H1 (cell line): ENCODE measurements around the gene RNASEH2A. TPM values are rescaled to one million over a fixed set of nuclear protein-coding genes. Genes with fewer than 3 reads are reported as not detected.

Source experiments
- CTCF ChIA-PET: fragments of 300-600 bp; sonication (Branson Sonifier 250); formaldehyde crosslinking; loops from one replicate; lab custom pipeline; 2021; ENCODE audit not compliant: partially characterized antibody; lab: Charles Lee
- POLR2A ChIA-PET: fragments of 300-600 bp; sonication (Branson Sonifier 250); formaldehyde crosslinking; loops from one replicate; lab custom pipeline; 2021; ENCODE audit warnings: inconsistent platforms; ENCODE audit not compliant: partially characterized antibody; lab: Charles Lee
- DNase-seq, 2 experiments: peaks; one replicate each; pipeline versions ENCODE4 v3.0.0 to v3.0.0-alpha.2; 2010 to 2022; ENCODE audit warnings: low spot score in 2 of 2, low read depth in 1 of 2, mixed read lengths in 1 of 2
- FAIRE-seq: peaks from 2 replicates; lab custom pipeline; 2011; peaks lifted over from hg19 to GRCh38; lab: Jason Lieb, UNC
- H2AFZ ChIP-seq: 2 replicates; pipeline ENCODE4 v1.8.1; 2012; ENCODE audit warnings: low read length, inconsistent platforms
- H2AK5ac ChIP-seq: 2 replicates; pipeline ENCODE4 v1.6.1; 2013; ENCODE audit warnings: low read depth, low read length
- H2BK120ac ChIP-seq: replicated peaks from 2 replicates; pipeline ENCODE3; 2013; ENCODE audit warnings: low read depth, low read length, inconsistent platforms
- H2BK12ac ChIP-seq: 2 replicates; pipeline ENCODE4 v1.6.1; 2013; ENCODE audit warnings: low read depth, low read length
- H2BK15ac ChIP-seq: 2 replicates; pipeline ENCODE4 v1.6.1; 2013; ENCODE audit warnings: low read length
- H2BK20ac ChIP-seq: 2 replicates; pipeline ENCODE4 v1.6.1; 2013; ENCODE audit warnings: low read length
- H2BK5ac ChIP-seq: 2 replicates; pipeline ENCODE4 v1.6.1; 2013; ENCODE audit warnings: low read depth, low read length
- H3K14ac ChIP-seq: 2 replicates; pipeline ENCODE4 v1.6.1; 2013; ENCODE audit warnings: inconsistent platforms; ENCODE audit not compliant: insufficient read length
- H3K18ac ChIP-seq: 2 replicates; pipeline ENCODE4 v1.6.1; 2013; ENCODE audit warnings: low read length; ENCODE audit errors: extremely low read depth
- H3K23ac ChIP-seq: 2 replicates; pipeline ENCODE4 v1.6.1; 2013; ENCODE audit warnings: inconsistent platforms; ENCODE audit not compliant: insufficient read length
- H3K23me2 ChIP-seq: 2 replicates; pipeline ENCODE4 v1.6.1; 2013; ENCODE audit warnings: low read depth, low read length
- H3K27ac ChIP-seq: 2 replicates; pipeline ENCODE4 v1.6.1; 2011; ENCODE audit warnings: low read depth, low read length, inconsistent platforms
- H3K27me3 ChIP-seq, 4 experiments: replicated peaks in 1 of 4; 1 replicate in 1 of 4; 2 replicates in 3 of 4; pipeline versions ENCODE4 v1.6.1 to v1.8.1; 2011 to 2013; ENCODE audit warnings: low read length in 3 of 4, mild to moderate bottlenecking in 3 of 4, inconsistent platforms in 2 of 4, mixed read lengths in 2 of 4, moderate library complexity in 1 of 4; ENCODE audit not compliant: control insufficient read depth in 3 of 4, insufficient read depth in 3 of 4; ENCODE audit errors: extremely low read depth in 1 of 4
- H3K36me3 ChIP-seq, 4 experiments: 2 replicates each; pipeline versions ENCODE4 v1.6.1 to v1.8.1; 2011 to 2013; ENCODE audit warnings: mild to moderate bottlenecking in 4 of 4, low read length in 3 of 4, moderate library complexity in 2 of 4, control low read depth in 1 of 4, inconsistent platforms in 1 of 4; ENCODE audit not compliant: insufficient read depth in 4 of 4, control insufficient read depth in 2 of 4
- H3K4ac ChIP-seq: replicated peaks from 2 replicates; pipeline ENCODE3; 2013; ENCODE audit warnings: low read length, low read depth, mixed read lengths, inconsistent platforms; ENCODE audit not compliant: insufficient read length
- H3K4me1 ChIP-seq, 4 experiments: replicated peaks in 1 of 4; 1 replicate in 1 of 4; 2 replicates in 3 of 4; pipeline versions ENCODE4 v1.6.1 to v1.8.1; 2011 to 2013; ENCODE audit warnings: low read length in 3 of 4, inconsistent platforms in 2 of 4, mixed read lengths in 1 of 4; ENCODE audit not compliant: insufficient read depth in 4 of 4, control insufficient read depth in 3 of 4
- H3K4me2 ChIP-seq, 2 experiments: 2 replicates each; pipeline versions ENCODE4 v1.6.1 to v1.8.1; 2011 to 2013; ENCODE audit warnings: low read depth in 2 of 2, low read length in 2 of 2, control low read depth in 1 of 2, inconsistent platforms in 1 of 2, mild to moderate bottlenecking in 1 of 2; ENCODE audit not compliant: insufficient read depth in 1 of 2
- H3K4me3 ChIP-seq, 4 experiments: fragments of 200-600, 300-600 bp in 1 of 4; sonication (generic), shearing (Covaris generic), sonication (Bioruptor Twin) in 1 of 4; 2 replicates each; pipeline versions ENCODE4 v1.5.1 to v1.8.1; 2011 to 2016; ENCODE audit warnings: low read length in 4 of 4, low read depth in 3 of 4, control low read depth in 2 of 4, inconsistent platforms in 2 of 4, mild to moderate bottlenecking in 2 of 4, mixed read lengths in 1 of 4, moderate library complexity in 1 of 4; ENCODE audit not compliant: insufficient read depth in 2 of 4; ENCODE audit errors: extremely low read depth in 1 of 4
- H3K56ac ChIP-seq: replicated peaks from 2 replicates; pipeline ENCODE3; 2013; ENCODE audit warnings: low read depth, mild to moderate bottlenecking, mixed read lengths, low read length, inconsistent platforms; ENCODE audit not compliant: insufficient read length
- H3K79me1 ChIP-seq: 2 replicates; pipeline ENCODE4 v1.6.1; 2013; ENCODE audit warnings: low read depth, low read length, control low read depth
- H3K79me2 ChIP-seq, 2 experiments: 2 replicates each; pipeline versions ENCODE4 v1.6.1 to v1.8.1; 2012 to 2013; ENCODE audit warnings: low read length in 2 of 2, mild to moderate bottlenecking in 2 of 2, inconsistent platforms in 1 of 2; ENCODE audit not compliant: insufficient read depth in 2 of 2, control insufficient read depth in 1 of 2
- H3K9ac ChIP-seq, 4 experiments: replicated peaks in 1 of 4; 1 replicate in 1 of 4; 2 replicates in 3 of 4; pipeline versions ENCODE4 v1.6.1 to v1.8.1; 2011 to 2013; ENCODE audit warnings: low read depth in 3 of 4, low read length in 3 of 4, control low read depth in 2 of 4, mild to moderate bottlenecking in 2 of 4, moderate library complexity in 2 of 4, inconsistent platforms in 1 of 4; ENCODE audit errors: extremely low read depth in 1 of 4
- H3K9me3 ChIP-seq, 2 experiments: 2 replicates each; pipeline versions ENCODE4 v1.6.1 to v1.8.1; 2012 to 2013; ENCODE audit warnings: mild to moderate bottlenecking in 2 of 2, moderate library complexity in 2 of 2, control low read depth in 1 of 2, inconsistent platforms in 1 of 2, low read depth in 1 of 2, low read length in 1 of 2, mixed read lengths in 1 of 2; ENCODE audit not compliant: insufficient read depth in 2 of 2
- H4K20me1 ChIP-seq, 2 experiments: replicated peaks in 1 of 2; 2 replicates each; pipeline versions ENCODE3 to v1.8.1; 2011 to 2013; ENCODE audit warnings: inconsistent platforms in 2 of 2, low read length in 2 of 2, mild to moderate bottlenecking in 1 of 2; ENCODE audit not compliant: insufficient read depth in 2 of 2, control insufficient read depth in 1 of 2
- H4K5ac ChIP-seq: 2 replicates; pipeline ENCODE4 v1.6.1; 2013; ENCODE audit warnings: low read length, low read depth, mixed read lengths, inconsistent platforms; ENCODE audit not compliant: insufficient read length
- H4K8ac ChIP-seq: 2 replicates; pipeline ENCODE4 v1.8.0; 2013; ENCODE audit warnings: mild to moderate bottlenecking, moderate library complexity, low read length, inconsistent platforms; ENCODE audit not compliant: insufficient read depth; ENCODE audit errors: extremely low read depth
- H4K91ac ChIP-seq: replicated peaks from 2 replicates; pipeline ENCODE3; 2013; ENCODE audit warnings: low read length, mixed read lengths, inconsistent platforms; ENCODE audit not compliant: insufficient read length
- ATF3 ChIP-seq: IDR thresholded peaks from 2 replicates; pipeline ENCODE4 v1.6.1; 2011; ENCODE audit warnings: low read depth, mild to moderate bottlenecking, low read length; ENCODE audit not compliant: insufficient read depth
- BCL11A ChIP-seq, 2 experiments: IDR thresholded peaks; one replicate each; pipeline ENCODE4 v1.6.1; 2011; ENCODE audit warnings: low read depth in 2 of 2, low read length in 2 of 2, mild to moderate bottlenecking in 2 of 2
- CREB1 ChIP-seq: IDR thresholded peaks from 2 replicates; pipeline ENCODE4 v1.6.1; 2012; ENCODE audit warnings: inconsistent platforms
- FOSL1 ChIP-seq: IDR thresholded peaks from 2 replicates; pipeline ENCODE4 v1.6.1; 2011; ENCODE audit warnings: mild to moderate bottlenecking, low read depth, low read length, moderate library complexity; ENCODE audit not compliant: insufficient read depth
- POLR2A ChIP-seq, 2 experiments: IDR thresholded peaks; 1 replicate in 1 of 2; 2 replicates in 1 of 2; pipeline ENCODE4 v1.6.1; 2011; ENCODE audit warnings: low read depth in 2 of 2, low read length in 2 of 2, mild to moderate bottlenecking in 2 of 2; ENCODE audit errors: control extremely low read depth in 1 of 2
- YY1 ChIP-seq: IDR thresholded peaks from 2 replicates; pipeline ENCODE4 v1.6.1; 2011; ENCODE audit warnings: low read depth, mild to moderate bottlenecking, low read length
- WGBS, 2 experiments: shearing (Covaris generic) in 1 of 2; methylation state at CpG; one replicate each; pipeline versions ENCODE4 v1.1.6 to v1.1.7; 2013 to 2015; ENCODE audit warnings: low lambda C conversion rate in 2 of 2, mixed read lengths in 2 of 2, inconsistent platforms in 1 of 2, low coverage in 1 of 2, missing lambda C conversion rate in 1 of 2; ENCODE audit not compliant: insufficient replicate concordance in 2 of 2, insufficient coverage in 1 of 2, insufficient read length in 1 of 2; ENCODE audit errors: extremely low coverage in 1 of 2, missing lambda C conversion rate in 1 of 2; 5-methylcytosine and 5-hydroxymethylcytosine counted together
- polyA plus RNA-seq, 7 experiments: library from polyadenylated mRNA; depleted of rRNA in 3 of 7; stranded (reverse) in 5 of 7; unstranded in 2 of 7; fragments of >200 nt in 5 of 7; fragments of 200-250 nt in 2 of 7; gene quantifications; 1 replicate in 5 of 7; 2 replicates in 1 of 7; 4 replicates in 1 of 7; pipeline versions ENCODE4 v1.2.1 to v1.2.3, GENCODE V29; 2011 to 2013; ENCODE audit warnings: missing spikeins in 2 of 7, mixed read lengths in 2 of 7
- total RNA-seq: library from RNA; stranded (reverse); fragmentation: NEBNext Ultra II Directional; extraction: Animal tissue kit (Norgen Biotek cat#: 25700); gene quantifications from 2 replicates; pipeline ENCODE4 v1.2.1, GENCODE V29; 2021

The RNASEH2A gene
- total and polyA plus RNA-seq, 2 of the 8 experiments (the other 6 are each of a cell fraction or from before 2014, with no cell fraction given) = 67.5 to 120 TPM

GRCh38 chr19:12774588-12775555 lies 31.5 kb upstream of the RNASEH2A start, which contains the start of gene HOOK2:
HOOK2 (minus strand) TSS chr19:12775552; CDS start chr19:12775449, 103 bp downstream.
- peak within 1 kb of the TSS; percentile 90; the same call in 1 of the 2 replicates for H2AFZ ChIP-seq
- CTCF ChIA-PET = interaction anchor here (0.6 to 11.2 kb wide), 15 partner anchors 12 to 274 kb away, joined by 3 to 137 read pairs (median 4); partner anchors contain the start of genes GET3, JUNB, PRDX2 and THSD8
- H3K79me2 ChIP-seq = no peaks in the 10 kb centered on the region
- TF ChIP-seq CREB1 (peak; percentile 19; the same call in 1 of the 2 replicates), FOSL1 (no peak), POLR2A (IDR thresholded peaks at IDR 0.05; ENCODE audit: control extremely low read depth in 1 of 2, low read depth in 2 of 2, low read length in 2 of 2) (peak in 1 of 2 experiments; percentile 62; a peak in 2 of 3 replicates), YY1 (no peak), BCL11A (IDR thresholded peaks at IDR 0.05; ENCODE audit: low read depth in 2 of 2, low read length in 2 of 2) (no peak), ATF3 (peak; percentile 87)

More at GRCh38 chr19:12774588-12775555, 31.5 kb upstream of the RNASEH2A start, which contains the start of gene HOOK2:
- Histone ChIP-seq H3K9me3 (no peaks in the 10 kb centered on the region), H4K5ac (peak within 1 kb of the TSS; percentile 92), H3K79me1 (no peaks in the 10 kb centered on the region), H4K91ac (peak within 1 kb of the TSS; percentile 93), H2BK12ac (no peak within 1 kb of the TSS), H3K23ac (no peak within 1 kb of the TSS), H3K4me2 (peak within 1 kb of the TSS; percentile 80 to 92), H4K8ac (peak within 1 kb of the TSS; percentile 92), H3K14ac (no peak within 1 kb of the TSS), H3K27ac (peak within 1 kb of the TSS; percentile 85), H2BK15ac (no peak within 1 kb of the TSS), H3K27me3 (no peaks in the 10 kb centered on the region), H2AK5ac (no peak within 1 kb of the TSS), H3K56ac (peak within 1 kb of the TSS; percentile 91), H3K4me1 (peaks cover 2 to 24% (median 15%) of the 10 kb centered on the region in 4 experiments), H3K36me3 (peaks cover 0 to 9% (median 5%) of the 10 kb centered on the region in 4 experiments; a peak in 6 of 8 replicates), H3K23me2 (peaks cover 18% of the 10 kb centered on the region; the same call in 1 of the 2 replicates), H3K18ac (peak within 1 kb of the TSS; percentile 98), H3K4ac (peak within 1 kb of the TSS; percentile 10), H3K9ac (peak within 1 kb of the TSS; percentile 49 to 86 (median 68)), H2BK5ac (peak within 1 kb of the TSS; percentile 96; the same call in 1 of the 2 replicates), H2BK20ac (no peak within 1 kb of the TSS), H2BK120ac (no peak within 1 kb of the TSS), H3K4me3 (peak within 1 kb of the TSS; percentile 53 to 92 (median 60)), H4K20me1 (peaks cover 0 to 3% of the 10 kb centered on the region in 2 experiments)
- POLR2A ChIA-PET = interaction anchor here (0.6 to 16.6 kb wide), 11 partner anchors 11 to 169 kb away, joined by 3 to 317 read pairs (median 5); partner anchors contain the start of genes DNASE2, JUNB, PRDX2 and THSD8
- no peak for FAIRE-seq
- 17% methylated on average over 35 of the region's 58 CpGs; no CpG with 5 or more reads in 1 of the 2 experiments for WGBS, 2 experiments
- peak in 1 of 2 experiments; percentile 93 for DNase-seq
